Activated CD8-positive, alpha-beta memory T cell treated with anti-CD3 and anti-CD28 coated beads, Interleukin-2, amount 50 U/mL, for 4 hours (primary cell): ENCODE data around the gene UBE4B.
"Not testable (repeated sequence)": the region's sequence is repeated elsewhere in the genome, so short reads cannot be mapped to it uniquely, and the experiment has no call there.

Experiments
- DNase-seq: peaks from one replicate; pipeline ENCODE4 v3.0.0-alpha.2; 2020

Gene UBE4B

GRCh38 chr1:10032590-10033358, at the start of gene UBE4B:
Gene UBE4B, plus strand, starts transcription at chr1:10032958. Its CDS starts 713 bp downstream, at chr1:10033671.
- peak; percentile 99 for DNase-seq

- no peak for DNase-seq
Observed at GRCh38 chr1:9984253-9984652, 48.5 kb upstream of the UBE4B start.

GRCh38 chr1:9985001-9985400, 47.8 kb upstream of the UBE4B start:
- DNase-seq, result no peak

GRCh38 chr1:9989773-9990172, 43.0 kb upstream of the UBE4B start:
- DNase-seq, result no peak

GRCh38 chr1:9990944-9991343, 41.8 kb upstream of the UBE4B start:
- no peak for DNase-seq

GRCh38 chr1:9992910-9993309, 39.8 kb upstream of the UBE4B start:
- DNase-seq, result no peak

- no peak for DNase-seq
Observed at GRCh38 chr1:9993561-9994075, 39.1 kb upstream of the UBE4B start.

GRCh38 chr1:9996624-9997582, 35.9 kb upstream of the UBE4B start, which contains the start of gene RBP7:
Gene RBP7, plus strand, starts transcription at chr1:9997228. Its CDS starts 31 bp downstream, at chr1:9997259.
- peak; percentile 15 for DNase-seq

GRCh38 chr1:10001016-10001665, 31.6 kb upstream of the UBE4B start:
- DNase-seq, result no peak

GRCh38 chr1:10005248-10005647, 27.5 kb upstream of the UBE4B start:
- not testable (repeated sequence) for DNase-seq

- DNase-seq, result no peak
Observed at GRCh38 chr1:10007169-10007568, 25.6 kb upstream of the UBE4B start.

GRCh38 chr1:10014016-10014415, 18.7 kb upstream of the UBE4B start:
- DNase-seq, result no peak

GRCh38 chr1:10019561-10019960, 13.2 kb upstream of the UBE4B start:
- no peak for DNase-seq

GRCh38 chr1:10020086-10020485, 12.7 kb upstream of the UBE4B start:
- DNase-seq, result no peak

GRCh38 chr1:10020678-10021077, 12.1 kb upstream of the UBE4B start:
- not testable (repeated sequence) for DNase-seq

GRCh38 chr1:10021992-10022391, 10.8 kb upstream of the UBE4B start:
- DNase-seq, result not testable (repeated sequence)

GRCh38 chr1:10022656-10023055, 10.1 kb upstream of the UBE4B start:
- DNase-seq, result no peak

- DNase-seq, result no peak
Observed at GRCh38 chr1:10025354-10025753, 7.4 kb upstream of the UBE4B start.

- DNase-seq, result no peak
Observed at GRCh38 chr1:10027027-10027426, 5.7 kb upstream of the UBE4B start.

- not testable (repeated sequence) for DNase-seq
Observed at GRCh38 chr1:10028956-10029500, 3.7 kb upstream of the UBE4B start.

- no peak for DNase-seq
Observed at GRCh38 chr1:10031461-10031860, 1.3 kb upstream of the UBE4B start.

GRCh38 chr1:10033359-10033845, 644 bp downstream of the UBE4B start:
- no peak for DNase-seq
